Fibroblast of lung (primary cell): Measurements from ENCODE around the gene ELMO1.

Experiments
- EZH2 ChIP-seq: IDR thresholded peaks from 2 replicates; pipeline ENCODE4 v1.5.1; 2012; ENCODE audit warnings: low read length, control low read depth, mild to moderate bottlenecking; ENCODE audit errors: missing control alignments
- TF ChIP-seq, protein P1 (sequence below), 2 donors: IDR thresholded peaks in 1 of 2; conservative IDR thresholded peaks in 1 of 2; 1 replicate in 1 of 2; 2 replicates in 1 of 2; pipeline ENCODE4 v1.5.1; 2011 to 2012; ENCODE audit warnings: low read length in 2 of 2, control low read depth in 1 of 2, inconsistent platforms in 1 of 2, low read depth in 1 of 2, mild to moderate bottlenecking in 1 of 2

- TF ChIP-seq, protein P1, sequence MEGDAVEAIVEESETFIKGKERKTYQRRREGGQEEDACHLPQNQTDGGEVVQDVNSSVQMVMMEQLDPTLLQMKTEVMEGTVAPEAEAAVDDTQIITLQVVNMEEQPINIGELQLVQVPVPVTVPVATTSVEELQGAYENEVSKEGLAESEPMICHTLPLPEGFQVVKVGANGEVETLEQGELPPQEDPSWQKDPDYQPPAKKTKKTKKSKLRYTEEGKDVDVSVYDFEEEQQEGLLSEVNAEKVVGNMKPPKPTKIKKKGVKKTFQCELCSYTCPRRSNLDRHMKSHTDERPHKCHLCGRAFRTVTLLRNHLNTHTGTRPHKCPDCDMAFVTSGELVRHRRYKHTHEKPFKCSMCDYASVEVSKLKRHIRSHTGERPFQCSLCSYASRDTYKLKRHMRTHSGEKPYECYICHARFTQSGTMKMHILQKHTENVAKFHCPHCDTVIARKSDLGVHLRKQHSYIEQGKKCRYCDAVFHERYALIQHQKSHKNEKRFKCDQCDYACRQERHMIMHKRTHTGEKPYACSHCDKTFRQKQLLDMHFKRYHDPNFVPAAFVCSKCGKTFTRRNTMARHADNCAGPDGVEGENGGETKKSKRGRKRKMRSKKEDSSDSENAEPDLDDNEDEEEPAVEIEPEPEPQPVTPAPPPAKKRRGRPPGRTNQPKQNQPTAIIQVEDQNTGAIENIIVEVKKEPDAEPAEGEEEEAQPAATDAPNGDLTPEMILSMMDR (conservative IDR thresholded peaks at IDR 0.05 in 1 of 2, IDR thresholded peaks at IDR 0.05 in 1 of 2; ENCODE audit: low read depth in 1 of 2, low read length in 2 of 2) = no peak
- TF ChIP-seq EZH2 = no peak
Measured at GRCh38 chr7:36958111-36958733, 490.4 kb downstream of the ELMO1 start.
